Activated CD4-positive, alpha-beta memory T cell treated with anti-CD3 and anti-CD28 coated beads for 36 hours (primary cell): ENCODE data around the gene RPS27L. TPM values are rescaled to one million over a fixed set of nuclear protein-coding genes. Genes with fewer than 3 reads are reported as not detected.

Source experiments
- CTCF ChIA-PET: fragments of 350-600 bp; sonication (Branson Sonifier 250); formaldehyde crosslinking; loops from one replicate; lab custom pipeline; 2021; ENCODE audit warnings: antibody characterized with exemption, inconsistent platforms; lab: Charles Lee
- POLR2A ChIA-PET: fragments of 350-600 bp; sonication (Branson Sonifier 250); formaldehyde crosslinking; loops from one replicate; lab custom pipeline; 2021; ENCODE audit warnings: antibody characterized with exemption; lab: Charles Lee
- DNase-seq: peaks from one replicate; pipeline ENCODE4 v3.0.0-alpha.2; 2020
- H3K27ac Mint-ChIP-seq: one replicate; pipeline ENCODE4 v1.8.0; 2021; ENCODE audit warnings: mixed read lengths
- H3K27me3 Mint-ChIP-seq: one replicate; pipeline ENCODE4 v1.8.0; 2021; ENCODE audit warnings: mixed read lengths
- H3K36me3 Mint-ChIP-seq: one replicate; pipeline ENCODE4 v1.8.0; 2021; ENCODE audit warnings: mixed read lengths
- H3K4me1 Mint-ChIP-seq: one replicate; pipeline ENCODE4 v1.8.0; 2021; ENCODE audit warnings: low read depth, mixed read lengths
- H3K4me3 Mint-ChIP-seq: one replicate; pipeline ENCODE4 v1.8.0; 2021; ENCODE audit warnings: mild to moderate bottlenecking, mixed read lengths
- H3K9me3 Mint-ChIP-seq: one replicate; pipeline ENCODE4 v1.8.0; 2021; ENCODE audit warnings: mixed read lengths
- intact Hi-C: fragments of 100-400 bp; cut with micrococcal nuclease; formaldehyde crosslinking; loops from one replicate; pipeline ENCODE4 v1.15.1; 2023
- total RNA-seq, 2 experiments: library from RNA; stranded (reverse); gene quantifications; one replicate each; pipeline ENCODE4 v1.2.3, GENCODE V29; 2021

The RPS27L gene
- total RNA-seq, 2 experiments from 2014 or later, result 139 to 140 TPM

- ChIA-PET POLR2A (no interaction called here), CTCF (no interaction called here)
- no peak overlapping the region for H3K4me3 Mint-ChIP-seq
- no peaks in the 10 kb centered on the region for H3K9me3 Mint-ChIP-seq
- DNase-seq, result no peak
- no peak overlapping the region for H3K27ac Mint-ChIP-seq
- peaks cover 9% of the 10 kb centered on the region for H3K4me1 Mint-ChIP-seq
- intact Hi-C loops, result no loop called here
- no peaks in the 10 kb centered on the region for H3K27me3 Mint-ChIP-seq
- H3K36me3 Mint-ChIP-seq, result peaks cover 8% of the 10 kb centered on the region
Observed at GRCh38 chr15:63160638-63161037, 3.4 kb upstream of the RPS27L start.

- ChIA-PET CTCF (interaction anchor here (0.8 to 1.4 kb wide), 3 partner anchors 34 to 111 kb away, joined by 3 to 6 read pairs (median 4); no protein-coding TSS in a partner anchor), POLR2A (interaction anchor here (0.8 to 1.9 kb wide), 10 partner anchors 8 to 119 kb away, joined by 4 to 15 read pairs (median 5); partner anchors contain the start of gene APH1B)
- Mint-ChIP-seq H3K36me3 (peaks cover 17% of the 10 kb centered on the region), H3K27me3 (no peaks in the 10 kb centered on the region), H3K27ac (peak overlapping the region; percentile 90), H3K4me1 (peaks cover 17% of the 10 kb centered on the region), H3K9me3 (no peaks in the 10 kb centered on the region), H3K4me3 (peak overlapping the region; percentile 83)
- intact Hi-C loops, result loop anchor here (1.0 to 5.0 kb wide), 6 partner anchors 19 to 119 kb away; partner anchors contain the start of gene APH1B
- peak; percentile 49 for DNase-seq
Observed at GRCh38 chr15:63157891-63158431, 684 bp upstream of the RPS27L start.

- POLR2A ChIA-PET, result interaction anchor here (1.0 to 1.9 kb wide), 8 partner anchors 9 to 120 kb away, joined by 4 to 15 read pairs (median 5); partner anchors contain the start of gene APH1B
- H3K36me3 Mint-ChIP-seq, result peaks cover 23% of the 10 kb centered on the region
Observed at GRCh38 chr15:63156755-63157117, 541 bp downstream of the RPS27L start.

GRCh38 chr15:63156086-63156710 is 1.1 kb downstream of the RPS27L start:
- Mint-ChIP-seq H3K9me3 (no peaks in the 10 kb centered on the region), H3K36me3 (peaks cover 27% of the 10 kb centered on the region), H3K4me1 (peaks cover 23% of the 10 kb centered on the region), H3K27me3 (no peaks in the 10 kb centered on the region), H3K27ac (peak overlapping the region; percentile 96), H3K4me3 (peak overlapping the region; percentile 96)
- no peak for DNase-seq
- POLR2A ChIA-PET, result interaction anchor here (1.6 to 1.9 kb wide), 3 partner anchors 21 to 121 kb away, joined by 4 to 15 read pairs (median 6); partner anchors contain the start of gene APH1B
- intact Hi-C loops, result loop anchor here (5.0 kb wide), 2 partner anchors 86 to 121 kb away; partner anchors contain the start of gene APH1B
- CTCF ChIA-PET, result interaction anchor here (0.7 kb wide), 1 partner anchor 38 kb away, joined by 3 read pairs; no protein-coding TSS in a partner anchor

More at GRCh38 chr15:63156755-63157117, 541 bp downstream of the RPS27L start:
- peak; percentile 37 for DNase-seq
- intact Hi-C loops, result loop anchor here (1.0 to 5.0 kb wide), 6 partner anchors 21 to 121 kb away; partner anchors contain the start of gene APH1B
- Mint-ChIP-seq H3K27me3 (no peaks in the 10 kb centered on the region), H3K4me3 (peak overlapping the region; percentile 96), H3K9me3 (no peaks in the 10 kb centered on the region), H3K4me1 (peaks cover 18% of the 10 kb centered on the region), H3K27ac (peak overlapping the region; percentile 96)
- CTCF ChIA-PET, result interaction anchor here (1.0 to 1.4 kb wide), 2 partner anchors 35 to 88 kb away, joined by 3 to 6 read pairs; no protein-coding TSS in a partner anchor

- peak overlapping the region; percentile 51 for H3K4me3 Mint-ChIP-seq
- intact Hi-C loops, result loop anchor here (5.0 kb wide), 2 partner anchors 87 to 122 kb away; partner anchors contain the start of gene APH1B
- H3K4me1 Mint-ChIP-seq, result peaks cover 23% of the 10 kb centered on the region
- H3K27me3 Mint-ChIP-seq, result no peaks in the 10 kb centered on the region
- DNase-seq, result no peak
- H3K27ac Mint-ChIP-seq, result no peak overlapping the region
- no peaks in the 10 kb centered on the region for H3K9me3 Mint-ChIP-seq
- ChIA-PET CTCF (interaction anchor here (0.7 kb wide), 1 partner anchor 39 kb away, joined by 3 read pairs; no protein-coding TSS in a partner anchor), POLR2A (no interaction called here)
- H3K36me3 Mint-ChIP-seq, result peaks cover 27% of the 10 kb centered on the region
Observed at GRCh38 chr15:63155486-63155885, 1.8 kb downstream of the RPS27L start.

- ChIA-PET CTCF (no interaction called here), POLR2A (no interaction called here)
- DNase-seq, result no peak
- Mint-ChIP-seq H3K9me3 (no peaks in the 10 kb centered on the region), H3K4me1 (peaks cover 23% of the 10 kb centered on the region), H3K27ac (peak overlapping the region; percentile 25), H3K27me3 (no peaks in the 10 kb centered on the region), H3K36me3 (peaks cover 29% of the 10 kb centered on the region), H3K4me3 (no peak overlapping the region)
- intact Hi-C loops, result no loop called here
Observed at GRCh38 chr15:63151665-63152064, 5.6 kb downstream of the RPS27L start.

- no peaks in the 10 kb centered on the region for H3K9me3 Mint-ChIP-seq
- intact Hi-C loops, result no loop called here
- DNase-seq, result no peak
- peaks cover 12% of the 10 kb centered on the region for H3K36me3 Mint-ChIP-seq
- no peak overlapping the region for H3K4me3 Mint-ChIP-seq
- H3K4me1 Mint-ChIP-seq, result peaks cover 4% of the 10 kb centered on the region
- POLR2A ChIA-PET, result interaction anchor here (0.6 to 1.0 kb wide), 2 partner anchors 11 to 458 kb away, joined by 3 to 4 read pairs; partner anchors contain the start of gene RPS27L
- H3K27me3 Mint-ChIP-seq, result no peaks in the 10 kb centered on the region
- H3K27ac Mint-ChIP-seq, result no peak overlapping the region
- CTCF ChIA-PET, result interaction anchor here (1.7 kb wide), 1 partner anchor 99 kb away, joined by 7 read pairs; no protein-coding TSS in a partner anchor
Observed at GRCh38 chr15:63146684-63147083, 10.6 kb downstream of the RPS27L start.

GRCh38 chr15:63145426-63145825 is 11.9 kb downstream of the RPS27L start:
- Mint-ChIP-seq H3K27me3 (no peaks in the 10 kb centered on the region), H3K4me3 (no peak overlapping the region), H3K9me3 (no peaks in the 10 kb centered on the region), H3K36me3 (peaks cover 15% of the 10 kb centered on the region), H3K27ac (no peak overlapping the region), H3K4me1 (peaks cover 7% of the 10 kb centered on the region)
- ChIA-PET POLR2A (no interaction called here), CTCF (no interaction called here)
- intact Hi-C loops, result no loop called here
- no peak for DNase-seq

- POLR2A ChIA-PET, result no interaction called here
- CTCF ChIA-PET, result no interaction called here
- Mint-ChIP-seq H3K27me3 (no peaks in the 10 kb centered on the region), H3K4me1 (peaks cover 13% of the 10 kb centered on the region), H3K36me3 (peaks cover 11% of the 10 kb centered on the region), H3K27ac (no peak overlapping the region), H3K9me3 (no peaks in the 10 kb centered on the region), H3K4me3 (no peak overlapping the region)
- DNase-seq, result no peak
- intact Hi-C loops, result no loop called here
Observed at GRCh38 chr15:63140936-63141335, 16.3 kb downstream of the RPS27L start.

- POLR2A ChIA-PET, result no interaction called here
- Mint-ChIP-seq H3K27me3 (no peaks in the 10 kb centered on the region), H3K9me3 (no peaks in the 10 kb centered on the region), H3K4me1 (peaks cover 19% of the 10 kb centered on the region), H3K36me3 (peaks cover 9% of the 10 kb centered on the region), H3K4me3 (no peak overlapping the region), H3K27ac (no peak overlapping the region)
- CTCF ChIA-PET, result interaction anchor here (1.5 kb wide), 1 partner anchor 89 kb away, joined by 4 read pairs; no protein-coding TSS in a partner anchor
- DNase-seq, result no peak
- intact Hi-C loops, result no loop called here
Observed at GRCh38 chr15:63136742-63137141, 20.5 kb downstream of the RPS27L start.

- Mint-ChIP-seq H3K27me3 (no peaks in the 10 kb centered on the region), H3K4me1 (peaks cover 12% of the 10 kb centered on the region), H3K9me3 (no peaks in the 10 kb centered on the region), H3K36me3 (peaks cover 3% of the 10 kb centered on the region), H3K4me3 (no peak overlapping the region), H3K27ac (no peak overlapping the region)
- intact Hi-C loops, result no loop called here
- POLR2A ChIA-PET, result interaction anchor here (0.9 to 1.3 kb wide), 2 partner anchors 10 to 14 kb away, joined by 3 read pairs; partner anchors contain the start of gene LACTB
- no peak for DNase-seq
- CTCF ChIA-PET, result interaction anchor here (1.5 kb wide), 1 partner anchor 88 kb away, joined by 4 read pairs; no protein-coding TSS in a partner anchor
Observed at GRCh38 chr15:63135804-63136203, 21.5 kb downstream of the RPS27L start.

GRCh38 chr15:63135281-63135680 is 22.0 kb downstream of the RPS27L start:
- H3K27ac Mint-ChIP-seq, result no peak overlapping the region
- H3K27me3 Mint-ChIP-seq, result no peaks in the 10 kb centered on the region
- peaks cover 5% of the 10 kb centered on the region for H3K36me3 Mint-ChIP-seq
- no peaks in the 10 kb centered on the region for H3K9me3 Mint-ChIP-seq
- intact Hi-C loops, result no loop called here
- CTCF ChIA-PET, result interaction anchor here (1.5 kb wide), 1 partner anchor 87 kb away, joined by 4 read pairs; no protein-coding TSS in a partner anchor
- no peak overlapping the region for H3K4me3 Mint-ChIP-seq
- peaks cover 12% of the 10 kb centered on the region for H3K4me1 Mint-ChIP-seq
- DNase-seq, result no peak
- POLR2A ChIA-PET, result interaction anchor here (0.9 to 1.3 kb wide), 2 partner anchors 9 to 13 kb away, joined by 3 read pairs; partner anchors contain the start of gene LACTB
